GM19239 (cell line): ENCODE measurements around the gene FUT6.
"Not testable (repeated sequence)": the region's sequence is repeated elsewhere in the genome, so short reads cannot be mapped to it uniquely, and the experiment has no call there.

Source experiments
- DNase-seq: peaks from one replicate; pipeline ENCODE4 v3.0.0; 2011; ENCODE audit warnings: low spot score; ENCODE audit not compliant: insufficient read length
- FAIRE-seq: peaks from 2 replicates; lab custom pipeline; 2011; peaks lifted over from hg19 to GRCh38; lab: Jason Lieb, UNC

The FUT6 gene

GRCh38 chr19:5789886-5790558 lies 49.5 kb downstream of the FUT6 start:
- DNase-seq (no peak), FAIRE-seq (no peak)

- DNase-seq (no peak), FAIRE-seq (no peak)
Measured at GRCh38 chr19:5789351-5789761, 50.1 kb downstream of the FUT6 start.

- FAIRE-seq: no peak
- DNase-seq: no peak
Measured at GRCh38 chr19:5788422-5788821, 51.1 kb downstream of the FUT6 start.

- DNase-seq (no peak), FAIRE-seq (no peak)
Measured at GRCh38 chr19:5787409-5788182, 51.9 kb downstream of the FUT6 start.

GRCh38 chr19:5786593-5787408 lies 52.7 kb downstream of the FUT6 start:
- FAIRE-seq: no peak

GRCh38 chr19:5785423-5785822 lies 54.1 kb downstream of the FUT6 start:
- no peak for FAIRE-seq
- DNase-seq: no peak

More at GRCh38 chr19:5786593-5787408, 52.7 kb downstream of the FUT6 start:
- no peak for DNase-seq

GRCh38 chr19:5784581-5785147 lies 54.8 kb downstream of the FUT6 start, which contains the start of gene PRR22:
Gene PRR22 (minus strand): TSS chr19:5784746. CDS start chr19:5784660, 86 bp downstream.
- no peak for DNase-seq
- FAIRE-seq: no peak

- FAIRE-seq (no peak), DNase-seq (no peak)
Measured at GRCh38 chr19:5782945-5783919, 56.3 kb downstream of the FUT6 start.

GRCh38 chr19:5782322-5782721 lies 57.2 kb downstream of the FUT6 start:
- FAIRE-seq: no peak
- DNase-seq: no peak

- not testable (repeated sequence) for FAIRE-seq, DNase-seq
Measured at GRCh38 chr19:5780916-5781315, 58.6 kb downstream of the FUT6 start.
